GM18873 (cell line): ENCODE data around the gene BCAS3.

ENCODE experiments used
- ATAC-seq: cut with Tn5 transposase; IDR thresholded peaks from one replicate; pipeline ENCODE4 v1.9.1; 2021; ENCODE audit warnings: mild to moderate bottlenecking, moderate library complexity, moderate number of reproducible peaks; ENCODE audit not compliant: unreplicated experiment, low FRiP score

BCAS3 gene

DNA sequence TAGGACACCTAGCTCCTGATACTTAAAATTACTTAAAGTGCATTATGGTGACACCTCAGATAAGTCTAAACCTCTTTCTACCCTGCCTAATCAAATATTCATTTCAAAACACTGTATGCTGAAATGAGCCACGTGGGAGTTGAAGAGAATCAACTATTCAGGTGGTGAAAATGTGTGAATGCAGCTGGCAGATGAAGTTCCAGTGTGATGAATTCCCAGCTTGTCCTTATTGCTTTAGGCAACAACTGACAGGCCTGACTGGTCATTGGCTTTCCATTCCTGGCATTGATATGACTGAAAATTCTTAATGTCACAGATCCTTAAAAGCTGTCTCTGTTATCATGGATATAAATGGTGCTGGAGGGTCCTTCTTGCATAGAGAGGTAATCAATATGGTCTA lies 420.1 kb downstream of the BCAS3 start:
- no peak for ATAC-seq

DNA sequence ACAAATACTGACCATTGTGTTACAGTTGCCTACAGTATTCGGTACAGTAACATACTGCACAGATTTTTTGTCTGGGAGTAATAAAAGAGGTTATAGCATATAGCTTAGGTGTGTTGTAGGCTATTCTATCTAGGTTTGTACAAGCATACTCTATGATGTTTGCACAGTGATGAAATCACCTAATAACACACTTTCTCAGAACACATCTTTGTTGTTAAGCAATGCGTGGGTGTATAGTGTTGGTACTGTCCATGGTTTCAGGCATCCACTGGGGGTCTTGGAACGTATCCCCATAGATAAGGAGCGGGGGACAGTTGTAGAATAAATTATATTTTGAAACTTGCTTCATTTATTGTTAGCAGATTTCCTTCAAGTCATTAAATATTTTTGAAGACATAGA lies 428.7 kb downstream of the BCAS3 start:
- ATAC-seq, result no peak

DNA sequence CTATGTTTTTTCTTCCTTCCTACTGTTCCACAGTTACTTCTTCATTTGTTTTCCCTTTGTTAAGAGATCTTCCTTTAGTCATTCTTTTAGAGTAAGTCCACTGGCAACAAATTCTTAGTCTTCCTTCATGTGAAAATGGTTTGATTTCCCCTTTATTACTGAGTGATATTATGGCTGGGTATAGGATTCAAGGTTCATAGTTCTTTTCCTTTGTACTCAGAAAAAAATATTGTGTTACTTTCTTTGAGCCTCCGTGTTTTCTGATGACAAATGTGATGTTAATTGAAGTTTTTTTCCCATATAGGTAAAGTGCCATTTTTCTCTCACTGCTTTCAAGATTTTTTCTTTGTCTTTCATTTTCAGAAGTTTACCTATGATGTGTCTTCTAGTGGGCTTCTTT lies 438.9 kb downstream of the BCAS3 start:
- ATAC-seq, result no peak

DNA sequence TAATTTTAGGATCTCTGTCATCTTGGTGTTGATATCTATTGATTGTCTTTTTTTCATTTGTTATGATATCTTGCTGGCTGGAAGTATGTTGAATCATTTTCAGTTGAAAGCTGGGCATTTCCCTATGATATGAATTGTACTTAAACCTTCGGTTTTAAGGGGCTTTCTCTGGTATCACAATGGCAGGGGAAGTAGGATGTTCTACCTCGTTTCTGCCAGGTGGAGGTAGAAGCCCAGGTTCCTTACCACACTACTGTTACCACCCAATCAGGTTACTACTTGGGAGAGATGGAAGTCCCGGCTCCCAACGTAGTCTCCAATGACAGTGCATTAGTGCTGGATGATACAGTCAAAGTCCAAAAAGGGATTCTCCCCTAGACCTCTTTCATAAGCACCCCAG lies 440.3 kb downstream of the BCAS3 start:
- no peak for ATAC-seq

DNA sequence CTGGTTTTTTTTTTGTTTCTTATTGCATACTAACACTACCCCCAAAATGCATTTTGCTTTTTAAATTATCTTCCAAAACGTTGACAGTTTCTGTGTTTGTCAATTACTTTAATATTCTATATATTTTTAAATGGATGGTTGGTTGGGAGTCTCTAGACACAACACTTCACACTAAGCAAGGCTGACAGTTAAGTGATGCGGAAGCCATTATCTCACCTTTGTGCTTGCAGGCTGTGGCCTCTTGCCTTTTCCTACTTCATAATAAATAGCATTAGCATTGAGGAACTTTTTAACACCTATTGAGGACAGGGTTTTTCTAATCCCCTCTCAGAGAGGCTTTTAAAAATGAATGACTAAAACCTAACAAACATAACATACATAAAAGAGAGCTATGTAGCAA lies 441.2 kb downstream of the BCAS3 start:
- no peak for ATAC-seq

DNA sequence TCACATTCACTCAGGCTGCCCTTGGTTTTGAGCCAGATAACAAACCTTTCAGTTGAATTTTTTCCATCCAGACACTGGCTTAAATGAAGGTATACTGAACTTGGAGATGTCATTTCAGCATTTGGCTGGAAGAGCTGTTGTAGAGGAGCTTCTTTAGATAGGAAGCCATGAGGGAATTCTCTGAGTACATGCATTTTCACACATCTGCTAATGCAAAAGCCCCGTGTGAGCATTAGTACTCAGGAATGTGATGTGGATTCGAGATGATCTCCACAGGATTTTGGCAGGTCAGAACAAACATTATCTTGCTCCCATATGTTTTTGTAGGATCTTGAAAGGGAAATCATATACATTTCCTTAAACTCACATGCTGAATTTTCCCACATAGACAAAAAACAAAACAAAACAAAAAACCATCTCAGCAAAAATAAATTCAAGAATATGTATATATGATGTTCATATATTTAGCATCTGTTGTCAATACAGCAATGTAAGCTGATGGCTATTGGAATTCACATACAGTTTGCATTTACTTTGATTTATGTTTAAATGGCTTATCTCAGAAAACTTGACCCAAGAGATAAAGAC lies 444.8 kb downstream of the BCAS3 start:
- ATAC-seq, result no peak

DNA sequence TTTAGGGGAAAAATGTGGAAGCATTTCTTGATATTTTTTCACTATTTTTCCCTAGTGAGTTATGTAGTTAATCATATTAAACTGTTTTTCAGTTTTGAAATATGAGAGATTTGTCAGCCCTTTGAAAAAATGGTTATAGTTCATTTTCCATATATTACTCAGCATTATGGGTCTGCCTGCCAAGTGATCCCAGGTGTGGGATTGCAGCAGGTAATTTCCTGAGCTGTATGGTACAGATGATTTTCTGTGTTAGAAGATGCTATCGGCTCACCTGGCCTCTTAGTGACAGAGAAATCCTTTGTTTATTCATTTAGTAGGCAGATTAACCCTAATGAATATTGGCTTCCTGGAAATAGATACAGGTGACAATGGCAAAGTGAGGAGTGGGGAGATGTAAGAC lies 446.9 kb downstream of the BCAS3 start:
- ATAC-seq, result no peak

DNA sequence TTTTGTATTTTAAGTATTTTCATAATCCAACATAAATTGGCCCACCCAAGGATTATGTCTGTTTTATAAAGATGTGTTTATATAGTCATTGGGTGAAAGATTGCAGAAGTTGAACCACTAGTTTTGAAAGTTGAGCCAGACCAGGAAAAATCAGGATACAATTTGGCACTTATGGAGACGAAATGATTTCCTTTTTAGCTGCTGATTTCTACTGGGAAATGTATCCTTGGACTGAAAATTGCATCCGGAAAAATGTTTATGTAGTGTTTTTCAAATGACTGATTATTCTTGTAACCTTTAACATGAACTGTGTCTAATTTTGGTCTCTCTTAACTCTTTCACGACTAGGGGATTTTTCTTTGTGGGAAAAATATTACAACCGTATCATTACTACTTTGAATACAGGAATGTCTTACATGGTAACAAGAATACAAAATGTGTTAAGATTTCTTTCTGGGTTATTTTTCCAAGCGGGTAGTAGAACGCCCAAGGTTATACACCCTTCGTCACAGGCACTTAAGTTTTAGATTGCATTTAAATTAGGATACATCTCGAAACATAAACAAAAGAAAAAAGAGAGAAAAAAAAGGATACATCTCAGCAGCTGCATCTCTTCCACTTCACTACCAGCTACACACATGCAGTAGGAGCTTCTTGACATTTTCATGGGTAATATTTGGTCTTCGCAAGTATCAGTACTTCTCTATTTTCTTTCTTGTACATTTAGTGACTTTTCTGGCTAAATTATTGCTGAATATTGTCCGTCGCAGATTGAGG lies 449.0 kb downstream of the BCAS3 start:
- ATAC-seq, result no peak

DNA sequence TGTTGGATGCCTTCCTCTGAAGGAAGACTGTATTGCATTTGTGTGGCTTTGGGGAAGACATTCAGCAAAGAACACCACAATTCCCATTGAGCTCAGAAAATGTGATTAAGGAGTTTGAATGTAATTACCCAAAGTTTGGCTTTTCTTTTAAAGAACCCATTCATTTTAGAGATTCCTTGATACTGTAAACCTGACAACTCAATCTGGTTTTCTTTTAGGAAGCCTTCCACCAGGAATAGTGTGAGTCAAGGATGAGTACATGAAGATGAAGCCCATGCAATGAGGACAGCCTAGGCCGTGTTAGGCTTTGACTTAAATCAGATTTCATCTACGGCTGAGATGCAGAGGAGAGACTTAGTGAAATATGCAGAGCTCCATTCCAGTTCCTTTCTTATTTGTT lies 450.3 kb downstream of the BCAS3 start:
- no peak for ATAC-seq

DNA sequence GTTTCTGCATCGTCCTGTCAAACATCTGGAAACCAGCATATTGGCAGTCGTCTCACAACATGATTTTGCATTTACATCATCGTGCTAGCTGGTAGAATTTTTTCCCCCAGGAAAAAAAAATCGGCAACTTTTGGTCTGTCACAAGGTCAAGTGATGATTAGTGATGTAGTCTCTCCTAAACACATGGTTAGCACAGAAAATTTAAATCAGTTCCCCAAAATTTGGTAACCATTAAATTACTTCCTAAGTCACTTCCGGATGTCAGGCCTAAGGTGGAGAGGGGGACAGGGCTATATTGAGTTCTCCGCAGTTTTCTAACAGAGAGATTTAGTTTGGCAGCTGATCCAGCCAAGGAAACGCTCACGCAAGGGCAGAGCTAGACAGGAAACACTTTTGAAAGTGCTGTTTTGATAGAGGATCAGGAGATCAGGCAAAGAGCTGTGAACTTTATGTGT lies 451.0 kb downstream of the BCAS3 start:
- no peak for ATAC-seq

DNA sequence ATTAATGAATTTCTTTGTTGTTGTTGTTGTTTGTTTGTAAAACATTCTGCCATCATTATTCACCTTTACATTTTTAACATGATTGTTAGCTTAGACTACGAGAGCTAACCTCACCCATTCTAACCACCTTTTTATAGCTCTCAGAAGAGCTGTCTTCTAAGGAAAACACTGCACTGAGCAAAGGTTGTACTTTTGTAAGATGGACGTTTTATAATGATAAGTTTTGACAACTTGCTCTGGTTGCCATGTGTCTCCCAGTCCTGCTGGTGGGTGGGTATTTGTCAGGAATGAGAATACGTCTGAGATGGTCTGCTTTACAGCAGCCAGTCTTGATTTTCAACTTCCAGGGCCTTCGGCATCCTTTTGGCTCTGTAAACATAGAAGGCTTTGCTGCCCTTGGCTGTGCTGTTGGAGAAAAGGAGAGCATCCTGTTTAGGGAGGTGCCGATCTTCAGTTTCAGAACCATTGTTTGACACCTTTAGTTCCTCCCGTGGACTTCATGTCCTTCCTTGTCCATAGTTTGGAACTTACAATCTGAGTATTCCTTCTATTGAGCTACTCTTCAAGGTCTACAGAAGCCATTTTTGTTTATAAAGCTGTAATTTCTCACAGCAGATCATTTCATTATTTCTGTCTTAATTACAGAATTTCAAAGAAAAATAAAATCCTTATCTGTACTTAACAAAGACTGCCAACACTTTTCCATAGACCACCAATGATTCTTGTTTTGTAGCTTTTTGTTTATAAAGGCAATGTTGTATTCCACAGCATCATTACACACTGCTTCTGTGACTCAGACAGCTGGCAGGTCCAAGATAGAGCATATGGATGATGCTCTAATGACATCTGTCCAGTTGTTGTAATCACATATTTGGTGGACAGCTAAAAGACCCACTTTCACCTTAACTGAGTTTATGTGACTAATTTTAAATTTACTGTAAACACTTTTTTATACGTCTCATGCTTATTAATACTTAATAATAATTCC lies 451.9 kb downstream of the BCAS3 start:
- no peak for ATAC-seq

DNA sequence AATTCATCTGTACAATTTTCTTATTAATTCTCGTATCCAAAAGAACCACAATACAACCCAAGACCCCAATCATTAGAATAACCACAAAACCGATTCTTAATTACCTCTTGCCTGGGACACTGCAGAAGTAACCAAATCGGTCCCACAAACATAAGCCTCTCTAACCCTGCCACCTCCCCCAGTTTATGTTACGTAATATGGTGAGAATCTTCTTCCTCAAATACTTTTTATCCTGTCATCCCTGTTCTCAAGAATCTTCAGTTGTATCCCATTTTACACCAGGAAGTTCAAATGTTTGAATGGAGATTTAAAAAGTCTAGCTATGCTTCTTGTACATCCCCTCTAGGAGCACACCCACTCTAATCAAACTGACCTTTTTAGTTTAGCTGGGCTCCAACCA lies 452.7 kb downstream of the BCAS3 start:
- ATAC-seq, result no peak

DNA sequence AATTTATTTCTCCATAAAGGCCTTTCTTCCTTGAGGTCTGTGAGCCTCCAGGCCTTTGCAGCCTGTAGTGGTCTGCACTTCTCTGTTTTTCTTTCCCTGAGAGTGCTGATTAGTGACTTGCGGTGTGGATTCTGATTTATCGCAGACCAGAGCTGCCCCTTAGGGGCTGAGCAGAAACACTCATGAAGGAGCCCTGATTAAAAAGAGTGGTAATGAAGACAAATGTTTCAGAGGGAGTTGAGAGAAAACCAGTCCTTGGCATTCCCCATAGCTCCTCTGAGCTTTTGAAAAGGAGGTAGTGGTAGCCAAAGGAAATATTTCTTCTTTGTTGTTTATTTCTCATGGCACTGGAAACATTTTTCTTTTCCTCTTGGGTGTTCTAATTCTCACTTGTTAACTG lies 453.9 kb downstream of the BCAS3 start:
- no peak for ATAC-seq

DNA sequence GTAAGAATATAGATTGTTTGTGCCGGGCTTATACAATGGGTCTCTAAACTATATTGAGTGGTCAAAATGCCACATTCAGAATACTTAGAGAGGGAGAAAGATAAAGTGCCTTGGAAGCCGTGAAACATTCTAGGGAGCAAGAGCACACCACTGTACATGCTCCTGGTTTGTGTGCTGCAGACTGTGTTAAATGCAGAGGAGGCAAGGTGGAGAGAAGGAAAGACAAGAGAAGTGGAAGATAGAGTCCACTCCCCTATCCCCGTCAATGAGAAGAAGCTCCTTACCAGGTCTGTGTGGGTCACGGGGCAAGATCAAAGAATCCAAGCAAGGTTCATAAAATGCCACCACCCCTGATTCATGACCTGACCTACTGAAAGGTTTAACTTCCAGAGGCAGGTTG lies 454.9 kb downstream of the BCAS3 start:
- no peak for ATAC-seq

DNA sequence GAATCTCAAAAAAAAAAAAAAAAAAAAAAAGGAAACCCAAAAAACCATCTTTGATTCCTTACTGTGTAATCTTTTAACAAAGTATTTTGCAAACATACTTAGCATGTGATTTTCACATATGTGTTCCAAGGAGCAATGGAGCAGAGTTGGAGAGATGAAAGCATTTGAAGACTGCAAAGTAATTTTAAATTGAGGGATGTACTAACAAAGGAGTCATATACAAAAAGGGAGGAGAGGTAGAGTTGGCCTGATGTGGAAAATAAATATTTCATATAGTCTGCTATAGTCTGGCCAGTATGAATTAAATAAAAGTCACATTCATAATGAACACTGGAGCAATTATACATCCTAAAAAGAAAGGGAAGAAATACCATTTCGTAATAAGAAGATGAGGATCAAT lies 456.2 kb downstream of the BCAS3 start:
- ATAC-seq, result no peak

DNA sequence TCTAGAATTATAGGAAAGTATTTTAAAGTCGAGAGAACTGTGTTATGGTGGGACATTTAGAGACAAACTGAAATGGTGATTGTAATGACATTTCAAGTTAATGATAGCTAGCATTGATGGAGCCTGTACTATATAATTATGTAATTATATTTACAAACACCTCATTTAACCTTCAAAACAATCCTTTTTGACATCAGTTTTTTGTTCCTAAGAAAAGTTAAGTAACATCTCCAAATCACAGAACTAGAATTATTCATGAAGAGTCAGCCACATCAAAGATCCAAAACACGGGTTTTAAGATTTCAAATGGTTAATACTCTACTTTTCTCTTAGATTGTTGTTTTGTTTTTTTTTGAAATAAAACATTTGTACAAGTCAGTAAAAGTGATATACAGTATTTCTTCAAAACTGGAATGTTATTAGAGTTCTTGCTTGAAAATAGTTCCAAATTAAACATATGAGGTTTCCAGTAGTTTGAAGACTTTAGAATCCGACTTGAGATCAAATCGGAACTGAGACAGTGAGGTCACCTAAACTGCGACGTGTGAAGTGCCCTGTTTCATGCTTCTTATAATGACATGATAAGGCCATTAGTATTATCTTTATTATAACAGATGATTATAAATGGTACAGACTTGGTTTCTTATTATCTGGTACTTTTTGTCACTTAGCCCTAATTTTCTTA lies 457.0 kb downstream of the BCAS3 start:
- ATAC-seq, result no peak

DNA sequence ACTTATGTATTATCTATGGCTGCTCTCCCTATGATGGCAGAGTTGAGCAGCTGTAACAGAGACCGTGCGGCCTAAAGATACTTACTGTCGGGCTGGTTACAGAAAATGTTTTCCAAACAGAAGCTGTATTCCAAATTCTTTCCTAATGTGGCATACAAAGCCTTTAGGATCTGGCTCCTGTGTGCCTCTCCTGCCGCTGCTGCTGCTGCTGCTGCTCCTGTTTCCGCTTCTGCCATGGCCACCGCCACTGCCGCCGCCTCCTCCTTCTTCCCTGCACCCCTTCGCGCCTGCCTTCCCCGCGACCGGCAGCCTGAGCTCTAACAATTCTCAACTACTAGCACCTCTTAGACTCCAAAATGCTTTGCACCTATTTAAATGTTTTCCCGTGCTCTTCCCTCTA lies 458.1 kb downstream of the BCAS3 start:
- no peak for ATAC-seq

DNA sequence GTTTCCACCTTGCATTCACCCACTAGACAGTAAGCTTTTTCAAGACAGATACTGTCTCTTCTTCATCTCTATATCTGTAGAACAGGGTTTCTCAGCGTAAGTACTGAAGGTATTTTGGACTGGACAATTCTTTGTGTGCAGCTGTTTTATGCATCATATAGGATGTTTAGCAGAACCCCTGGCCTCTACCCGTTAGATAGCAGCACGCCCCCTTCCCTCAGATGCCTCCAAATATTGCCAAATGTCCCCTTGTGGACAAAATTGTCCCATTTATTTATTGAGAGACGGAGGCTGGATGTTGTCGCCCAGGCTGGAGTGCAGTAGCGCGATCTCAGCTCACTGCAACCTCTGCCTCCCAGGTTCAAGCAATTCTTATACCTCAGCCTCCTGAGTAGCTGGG lies 458.6 kb downstream of the BCAS3 start:
- no peak for ATAC-seq

DNA sequence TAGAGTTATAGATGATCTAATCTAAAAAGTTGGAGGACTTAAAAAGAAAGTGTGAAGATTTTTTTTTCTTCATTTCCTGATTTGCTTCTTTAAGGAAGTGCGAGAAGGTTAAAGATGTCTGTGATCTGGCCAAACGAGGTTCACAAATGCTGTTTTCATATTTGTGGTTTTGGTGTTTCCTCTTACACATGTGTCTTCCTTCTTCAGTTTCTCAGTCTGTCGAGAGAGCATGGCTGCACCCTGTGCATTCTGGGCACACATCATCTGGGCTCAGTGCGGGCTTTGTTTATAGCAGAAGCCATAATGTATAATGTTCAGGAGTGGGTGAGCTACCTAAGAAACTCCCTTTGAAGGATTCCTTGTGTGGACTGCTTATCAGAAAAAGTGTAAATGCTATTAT lies 461.6 kb downstream of the BCAS3 start:
- peak; percentile 94 for ATAC-seq

DNA sequence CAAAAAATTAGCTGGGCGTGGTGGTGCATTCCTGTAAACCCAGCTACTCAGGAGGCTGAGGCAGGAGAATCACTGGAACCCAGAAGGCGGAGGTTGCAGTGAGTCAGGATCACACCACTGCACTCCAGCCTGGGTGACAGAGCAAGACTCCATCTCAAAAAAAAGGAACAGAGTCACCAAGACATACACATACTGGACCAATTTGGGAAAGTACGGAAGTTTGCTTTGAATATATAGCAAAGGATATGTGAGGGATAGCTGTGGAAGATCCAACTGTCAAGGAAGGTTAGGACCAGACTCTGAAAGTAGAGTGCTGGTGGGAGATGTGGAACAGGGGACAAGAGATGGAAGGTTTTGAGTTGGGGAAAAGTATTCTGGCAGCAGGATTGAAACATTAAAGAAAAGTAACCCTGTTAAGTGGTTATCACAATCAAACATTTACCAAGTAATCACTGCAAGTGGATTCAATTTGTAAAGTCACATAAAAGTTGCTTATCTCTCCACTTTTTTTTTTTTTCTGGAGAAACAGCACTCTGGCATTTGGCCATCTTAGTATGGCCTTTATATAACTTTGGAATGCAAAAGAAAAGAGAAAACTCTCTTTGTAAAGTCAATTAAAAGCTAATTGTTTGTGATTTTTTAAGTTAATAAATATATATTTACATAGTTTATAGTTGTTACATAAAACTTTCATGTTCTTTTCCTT lies 462.6 kb downstream of the BCAS3 start:
- no peak for ATAC-seq
